ENCODE measurements around the gene AMOT. TPM values are rescaled to one million over a fixed set of nuclear protein-coding genes. Genes with fewer than 3 reads are reported as not detected.

AMOT gene
- total RNA-seq, 1 donor from 2014 or later: 14.7 TPM

DNA sequence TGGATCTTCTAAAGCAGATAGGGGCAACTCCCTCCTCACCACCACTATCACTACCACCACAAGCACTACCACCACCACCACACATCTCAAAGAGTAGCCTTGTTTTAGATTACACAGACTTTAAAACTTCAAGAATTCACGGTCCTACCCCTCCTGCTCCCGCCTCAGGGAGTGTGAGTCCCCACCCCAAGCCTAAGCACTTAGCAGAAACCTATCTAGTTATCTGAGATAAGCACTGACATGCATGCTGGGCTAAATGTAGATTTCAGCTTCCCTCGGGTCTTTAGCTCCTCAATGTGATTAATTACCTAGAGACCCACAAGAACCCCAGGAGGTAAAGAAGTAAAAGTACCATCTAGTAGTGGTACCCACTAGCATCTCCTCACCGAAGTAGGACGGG, 775 bp downstream of the AMOT start:
- no peaks in the 10 kb centered on the region for H3K36me3 ChIP-seq
- no peak for ATAC-seq
- H3K4me3 ChIP-seq: peak overlapping the region; percentile 68
- H3K9me3 ChIP-seq: no peaks in the 10 kb centered on the region
- no peaks in the 10 kb centered on the region for H3K4me1 ChIP-seq
- TF ChIP-seq CTCF (IDR thresholded peaks at IDR 0.05): no peak
- no peak for DNase-seq
- H3K27ac ChIP-seq: no peak overlapping the region
- intact Hi-C loops (cut with DNase I): no loop called here
- no peaks in the 10 kb centered on the region for H3K27me3 ChIP-seq

- Histone ChIP-seq H3K27me3 (no peaks in the 10 kb centered on the region), H3K36me3 (no peaks in the 10 kb centered on the region), H3K4me1 (no peaks in the 10 kb centered on the region), H3K9me3 (no peaks in the 10 kb centered on the region), H3K4me3 (no peak overlapping the region), H3K27ac (no peak overlapping the region)
- intact Hi-C loops (cut with DNase I): no loop called here
- no peak for DNase-seq
- no peak for ATAC-seq
- no peak for TF ChIP-seq CTCF (IDR thresholded peaks at IDR 0.05)
Observed at GRCh38 chrX:112837531-112837930, 3.1 kb downstream of the AMOT start.

DNA sequence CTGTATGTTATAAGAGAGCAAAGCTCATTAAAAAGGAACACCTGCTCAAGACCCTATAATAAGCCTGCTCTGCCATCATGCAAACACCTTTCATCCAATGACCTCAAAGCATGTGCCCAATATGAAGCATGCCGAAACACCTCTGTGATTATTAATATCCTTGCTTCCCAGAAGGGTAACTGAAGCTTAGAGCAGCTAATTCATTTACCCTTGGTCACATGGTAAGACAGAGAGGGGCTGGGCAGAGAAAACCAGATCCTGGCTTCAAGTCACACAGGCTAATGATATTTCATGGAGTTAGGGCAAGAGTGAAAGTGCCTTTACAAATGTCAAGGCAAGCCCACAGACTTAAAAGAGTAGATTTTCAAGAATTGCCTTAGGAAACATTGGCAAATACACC, 5.6 kb downstream of the AMOT start:
- ATAC-seq: no peak
- no peak for TF ChIP-seq CTCF (IDR thresholded peaks at IDR 0.05)

GRCh38 chrX:112834031-112834845, 6.4 kb downstream of the AMOT start:
- no peaks in the 10 kb centered on the region for H3K9me3 ChIP-seq
- H3K4me1 ChIP-seq: no peaks in the 10 kb centered on the region
- H3K27ac ChIP-seq: no peak overlapping the region
- TF ChIP-seq CTCF (IDR thresholded peaks at IDR 0.05): no peak
- intact Hi-C loops (cut with DNase I): no loop called here
- ATAC-seq (no peak), DNase-seq (no peak)
- no peaks in the 10 kb centered on the region for H3K27me3 ChIP-seq
- H3K4me3 ChIP-seq: no peak overlapping the region
- no peaks in the 10 kb centered on the region for H3K36me3 ChIP-seq

More for the DNA sequence above, 5.6 kb downstream of the AMOT start:
- Histone ChIP-seq H3K4me3 (no peak overlapping the region), H3K27ac (no peak overlapping the region), H3K4me1 (no peaks in the 10 kb centered on the region), H3K27me3 (no peaks in the 10 kb centered on the region), H3K36me3 (no peaks in the 10 kb centered on the region), H3K9me3 (no peaks in the 10 kb centered on the region)
- intact Hi-C loops (cut with DNase I): no loop called here
- DNase-seq: no peak

DNA sequence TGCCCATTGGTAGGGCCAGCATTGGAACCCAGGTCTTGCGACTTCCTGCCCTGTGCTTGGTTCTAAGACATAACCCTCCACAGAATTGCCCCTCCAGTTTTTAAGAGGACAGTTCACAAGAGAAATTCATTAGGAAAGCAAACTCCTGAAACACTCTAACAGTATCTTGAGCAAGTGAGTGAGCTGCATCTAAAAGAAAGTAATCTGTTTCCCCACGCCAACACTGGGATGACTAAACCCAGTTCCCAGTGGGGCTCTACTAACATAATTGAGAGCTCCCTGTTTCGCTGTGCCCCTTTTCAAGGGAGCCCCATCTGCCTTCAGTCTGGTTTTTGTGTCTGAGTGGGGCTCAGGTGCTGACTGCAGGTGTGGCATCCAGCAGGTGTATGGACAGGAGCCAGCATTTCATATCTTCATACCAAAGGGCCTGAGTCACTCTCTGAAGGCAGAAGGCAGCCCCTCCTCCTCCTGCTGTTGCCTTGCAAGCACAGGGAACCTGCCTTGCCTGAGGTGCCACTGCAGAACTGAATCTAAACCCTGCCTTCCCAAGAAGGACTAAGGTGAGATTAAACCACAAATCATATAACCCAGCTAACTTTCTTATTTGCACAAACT, 8.0 kb downstream of the AMOT start:
- H3K36me3 ChIP-seq: no peaks in the 10 kb centered on the region
- DNase-seq: peak; percentile 66
- H3K4me1 ChIP-seq: no peaks in the 10 kb centered on the region
- no peak for TF ChIP-seq CTCF (IDR thresholded peaks at IDR 0.05)
- H3K27me3 ChIP-seq: no peaks in the 10 kb centered on the region
- no peak overlapping the region for H3K4me3 ChIP-seq
- ATAC-seq: peak; percentile 96
- intact Hi-C loops (cut with DNase I): no loop called here
- H3K27ac ChIP-seq: no peak overlapping the region
- H3K9me3 ChIP-seq: no peaks in the 10 kb centered on the region
